Measurements from ENCODE around the gene DBN1.

DNA sequence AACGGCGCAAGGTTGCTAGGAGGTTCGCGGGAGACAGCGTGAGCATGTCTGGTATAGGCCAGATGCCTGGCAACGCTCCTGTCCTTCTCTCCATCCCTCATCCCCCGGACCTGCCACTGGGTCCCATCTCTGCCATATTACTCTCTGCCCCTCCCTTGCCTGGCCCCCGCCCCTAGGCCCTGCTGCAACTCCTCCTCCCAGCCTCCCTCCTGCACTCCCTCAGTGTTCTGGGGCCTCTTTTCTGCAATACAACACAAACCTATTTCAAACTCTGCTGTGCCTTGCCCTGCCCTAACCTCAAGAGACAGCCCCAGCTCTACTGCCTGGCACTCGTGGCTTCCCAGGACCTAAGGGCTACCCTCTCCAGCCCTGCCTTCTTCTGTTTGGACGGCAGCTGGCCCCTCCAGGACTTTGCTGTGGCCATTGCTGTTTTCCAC lies 8.9 kb upstream of the DBN1 start:
- TF ChIP-seq, protein P1, sequence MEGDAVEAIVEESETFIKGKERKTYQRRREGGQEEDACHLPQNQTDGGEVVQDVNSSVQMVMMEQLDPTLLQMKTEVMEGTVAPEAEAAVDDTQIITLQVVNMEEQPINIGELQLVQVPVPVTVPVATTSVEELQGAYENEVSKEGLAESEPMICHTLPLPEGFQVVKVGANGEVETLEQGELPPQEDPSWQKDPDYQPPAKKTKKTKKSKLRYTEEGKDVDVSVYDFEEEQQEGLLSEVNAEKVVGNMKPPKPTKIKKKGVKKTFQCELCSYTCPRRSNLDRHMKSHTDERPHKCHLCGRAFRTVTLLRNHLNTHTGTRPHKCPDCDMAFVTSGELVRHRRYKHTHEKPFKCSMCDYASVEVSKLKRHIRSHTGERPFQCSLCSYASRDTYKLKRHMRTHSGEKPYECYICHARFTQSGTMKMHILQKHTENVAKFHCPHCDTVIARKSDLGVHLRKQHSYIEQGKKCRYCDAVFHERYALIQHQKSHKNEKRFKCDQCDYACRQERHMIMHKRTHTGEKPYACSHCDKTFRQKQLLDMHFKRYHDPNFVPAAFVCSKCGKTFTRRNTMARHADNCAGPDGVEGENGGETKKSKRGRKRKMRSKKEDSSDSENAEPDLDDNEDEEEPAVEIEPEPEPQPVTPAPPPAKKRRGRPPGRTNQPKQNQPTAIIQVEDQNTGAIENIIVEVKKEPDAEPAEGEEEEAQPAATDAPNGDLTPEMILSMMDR (IDR thresholded peaks at IDR 0.05; ENCODE audit: low read depth, low read length) = no peak
- TF ChIP-seq POLR2A (IDR thresholded peaks at IDR 0.05; ENCODE audit: extremely low read depth, insufficient read length) = no peak
